H54 (cell line): ENCODE results near the gene BIRC5.
"Not testable (repeated sequence)": the region's sequence is repeated elsewhere in the genome, so short reads cannot be mapped to it uniquely, and the experiment has no call there.

ENCODE experiments used
- DNase-seq: peaks from one replicate; pipeline ENCODE4 v3.0.0; 2011; ENCODE audit warnings: low spot score, mixed read lengths; ENCODE audit not compliant: insufficient read length
- FAIRE-seq: peaks from 3 replicates; lab custom pipeline; 2011; peaks lifted over from hg19 to GRCh38; lab: Jason Lieb, UNC
- POLR2A ChIP-seq: IDR thresholded peaks from 2 replicates; pipeline ENCODE4 v1.6.1; 2011; ENCODE audit warnings: low read depth, mild to moderate bottlenecking, low read length

BIRC5 gene

GRCh38 chr17:78214016-78214705, at the start of gene BIRC5:
Gene BIRC5 (plus strand): TSS chr17:78214253. CDS start chr17:78214317, 64 bp downstream.
- peak; percentile 90 for DNase-seq
- FAIRE-seq, result no peak
- peak; percentile 67 for TF ChIP-seq POLR2A

GRCh38 chr17:78164748-78165607, 49.1 kb upstream of the BIRC5 start:
- no peak for FAIRE-seq
- TF ChIP-seq POLR2A, result no peak

GRCh38 chr17:78166416-78166815, 47.6 kb upstream of the BIRC5 start:
- DNase-seq, result no peak
- TF ChIP-seq POLR2A, result no peak
- FAIRE-seq, result no peak

More at GRCh38 chr17:78164748-78165607, 49.1 kb upstream of the BIRC5 start:
- no peak for DNase-seq

GRCh38 chr17:78168242-78168902, 45.7 kb upstream of the BIRC5 start, which contains the start of gene SYNGR2:
Gene SYNGR2 (plus strand): TSS chr17:78168581. CDS start chr17:78168617, 36 bp downstream.
- FAIRE-seq (no peak), DNase-seq (peak; percentile 81)
- TF ChIP-seq POLR2A, result peak; percentile 58

- FAIRE-seq (no peak), DNase-seq (peak; percentile 91)
- TF ChIP-seq POLR2A, result no peak
These were observed 44.9 kb upstream of the BIRC5 start for GRCh38 chr17:78168903-78169793.

GRCh38 chr17:78170692-78171590, 43.1 kb upstream of the BIRC5 start:
- DNase-seq, result no peak
- no peak for FAIRE-seq
- no peak for TF ChIP-seq POLR2A

GRCh38 chr17:78171591-78172248, 42.3 kb upstream of the BIRC5 start:
- not testable (repeated sequence) for FAIRE-seq, DNase-seq

GRCh38 chr17:78172249-78173051, 41.6 kb upstream of the BIRC5 start:
- FAIRE-seq (no peak), DNase-seq (no peak)
- no peak for TF ChIP-seq POLR2A

GRCh38 chr17:78173097-78173715, 40.8 kb upstream of the BIRC5 start:
- DNase-seq (no peak), FAIRE-seq (no peak)
- TF ChIP-seq POLR2A, result no peak

GRCh38 chr17:78174346-78174869, 39.6 kb upstream of the BIRC5 start:
- TF ChIP-seq POLR2A, result no peak
- DNase-seq, result no peak
- FAIRE-seq, result no peak
